Measurements from ENCODE around the gene IL36G. TPM values are rescaled to one million over a fixed set of nuclear protein-coding genes. Genes with fewer than 3 reads are reported as not detected.

The IL36G gene
- total and polyA plus RNA-seq, 11 donors, result not detected

- TF ChIP-seq POLR2A (IDR thresholded peaks at IDR 0.05), result no peak
- TF ChIP-seq, protein P1, sequence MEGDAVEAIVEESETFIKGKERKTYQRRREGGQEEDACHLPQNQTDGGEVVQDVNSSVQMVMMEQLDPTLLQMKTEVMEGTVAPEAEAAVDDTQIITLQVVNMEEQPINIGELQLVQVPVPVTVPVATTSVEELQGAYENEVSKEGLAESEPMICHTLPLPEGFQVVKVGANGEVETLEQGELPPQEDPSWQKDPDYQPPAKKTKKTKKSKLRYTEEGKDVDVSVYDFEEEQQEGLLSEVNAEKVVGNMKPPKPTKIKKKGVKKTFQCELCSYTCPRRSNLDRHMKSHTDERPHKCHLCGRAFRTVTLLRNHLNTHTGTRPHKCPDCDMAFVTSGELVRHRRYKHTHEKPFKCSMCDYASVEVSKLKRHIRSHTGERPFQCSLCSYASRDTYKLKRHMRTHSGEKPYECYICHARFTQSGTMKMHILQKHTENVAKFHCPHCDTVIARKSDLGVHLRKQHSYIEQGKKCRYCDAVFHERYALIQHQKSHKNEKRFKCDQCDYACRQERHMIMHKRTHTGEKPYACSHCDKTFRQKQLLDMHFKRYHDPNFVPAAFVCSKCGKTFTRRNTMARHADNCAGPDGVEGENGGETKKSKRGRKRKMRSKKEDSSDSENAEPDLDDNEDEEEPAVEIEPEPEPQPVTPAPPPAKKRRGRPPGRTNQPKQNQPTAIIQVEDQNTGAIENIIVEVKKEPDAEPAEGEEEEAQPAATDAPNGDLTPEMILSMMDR (IDR thresholded peaks at IDR 0.05), result no peak
- ATAC-seq, result no peak
Measured at GRCh38 chr2:113002677-113003076, 24.9 kb downstream of the IL36G start.

GRCh38 chr2:113005030-113005509 is 27.3 kb downstream of the IL36G start, which contains the start of gene IL36A:
TSS of gene IL36A (plus strand) at chr2:113005459. CDS start at chr2:113005872, 413 bp downstream.
- intact Hi-C loops (cut with DNase I), result no loop called here
- no peak for ATAC-seq
- 78 to 92% (median 87%) methylated on average over 3 of the region's 3 CpGs for WGBS, 4 donors

More at GRCh38 chr2:113002677-113003076, 24.9 kb downstream of the IL36G start:
- Histone ChIP-seq H3K27me3 (no peaks in the 10 kb centered on the region), H3K27ac (no peak overlapping the region), H3K9me3 (peaks cover 0 to 28% (median 11%) of the 10 kb centered on the region in 12 donors), H3K36me3 (no peaks in the 10 kb centered on the region), H3K4me1 (no peaks in the 10 kb centered on the region), H3K4me3 (no peak overlapping the region)
- 46 to 66% (median 63%) methylated on average over 2 of the region's 2 CpGs for WGBS, 4 donors
- DNase-seq, result no peak
- intact Hi-C loops (cut with DNase I), result no loop called here

GRCh38 chr2:113007250-113007649 is 29.4 kb downstream of the IL36G start:
- ATAC-seq, result no peak
- intact Hi-C loops (cut with DNase I), result no loop called here

More at GRCh38 chr2:113005030-113005509, 27.3 kb downstream of the IL36G start, which contains the start of gene IL36A:
- H3K4me3 ChIP-seq, result no peak within 1 kb of the TSS
- H3K9me3 ChIP-seq, result peaks cover 0 to 18% (median 8%) of the 10 kb centered on the region in 12 donors
- H3K4me1 ChIP-seq, result no peaks in the 10 kb centered on the region
- TF ChIP-seq, protein P1 (IDR thresholded peaks at IDR 0.05), result no peak
- TF ChIP-seq POLR2A (IDR thresholded peaks at IDR 0.05), result no peak
- no peaks in the 10 kb centered on the region for H3K36me3 ChIP-seq
- no peak for DNase-seq
- no peaks in the 10 kb centered on the region for H3K27me3 ChIP-seq
- no peak within 1 kb of the TSS for H3K27ac ChIP-seq

DNA sequence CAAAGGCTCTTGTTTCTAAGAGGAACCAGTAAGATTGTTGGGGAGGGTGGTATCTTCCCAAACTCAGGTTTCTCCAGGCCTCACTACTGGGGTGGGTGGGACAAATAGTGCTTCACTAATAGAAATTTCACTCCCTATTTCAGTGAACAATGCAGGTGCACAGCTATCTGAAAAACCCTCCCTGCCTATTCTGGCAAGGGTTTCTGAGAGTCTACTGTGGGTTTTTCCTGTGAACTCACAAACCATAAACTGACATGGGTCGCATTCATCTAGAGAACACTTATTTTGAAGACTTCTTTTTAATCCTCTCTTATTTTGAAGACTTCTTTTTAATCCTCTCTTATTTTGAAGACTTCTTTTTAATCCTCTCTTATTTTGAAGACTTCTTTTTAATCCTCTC is 31.8 kb downstream of the IL36G start:
- WGBS, 4 donors, result 58 to 72% (median 68%) methylated on average over 1 of the region's 1 CpG
- DNase-seq (no peak), ATAC-seq (no peak)
- TF ChIP-seq, protein P1 (IDR thresholded peaks at IDR 0.05), result no peak
- no peak for TF ChIP-seq POLR2A (IDR thresholded peaks at IDR 0.05)
- no peak overlapping the region for H3K27ac ChIP-seq
- peaks cover 0 to 3% (median 0%) of the 10 kb centered on the region in 9 donors for H3K27me3 ChIP-seq
- H3K4me3 ChIP-seq, result no peak overlapping the region
- intact Hi-C loops (cut with DNase I), result no loop called here
- no peaks in the 10 kb centered on the region for H3K36me3 ChIP-seq
- H3K4me1 ChIP-seq, result no peaks in the 10 kb centered on the region
- H3K9me3 ChIP-seq, result no peaks in the 10 kb centered on the region

More at GRCh38 chr2:113007250-113007649, 29.4 kb downstream of the IL36G start:
- no peaks in the 10 kb centered on the region for H3K9me3 ChIP-seq
- WGBS, 4 donors, result 87 to 94% (median 91%) methylated on average over 1 of the region's 1 CpG
- H3K27me3 ChIP-seq, result no peaks in the 10 kb centered on the region
- no peak for TF ChIP-seq POLR2A (IDR thresholded peaks at IDR 0.05)
- TF ChIP-seq, protein P1 (IDR thresholded peaks at IDR 0.05), result no peak
- H3K4me3 ChIP-seq, result no peak overlapping the region
- no peak overlapping the region for H3K27ac ChIP-seq
- DNase-seq, result no peak
- H3K36me3 ChIP-seq, result no peaks in the 10 kb centered on the region
- no peaks in the 10 kb centered on the region for H3K4me1 ChIP-seq
